IMR-90 (cell line): ENCODE measurements around the gene CD151. TPM values are rescaled to one million over a fixed set of nuclear protein-coding genes. Genes with fewer than 3 reads are reported as not detected.
A peak's percentile ranks its signal among the peaks of the same experiment; 100 is the strongest.

ENCODE experiments used
- ATAC-seq: fragments of 200-7000 bp; cut with Tn5 transposase; 2 replicates; pipeline ENCODE4 v1.9.1; 2020; ENCODE audit warnings: low read depth, mild to moderate bottlenecking, moderate library complexity
- BruUV-seq: library from RNA; stranded (reverse); fragments of 400-500 nt; replicated peaks from 2 replicates; lab custom pipeline; 2021; lab: Mats Ljungman, UMichigan
- CTCF ChIA-PET: fragments of 300-600 bp; formaldehyde crosslinking; extraction: SDS; loops from one replicate; lab custom pipeline; 2021; ENCODE audit warnings: antibody characterized with exemption; lab: Yijun Ruan, JAX
- POLR2A ChIA-PET: fragments of 300-600 bp; sonication (Branson Sonifier 250); formaldehyde crosslinking; loops from one replicate; lab custom pipeline; 2022; ENCODE audit warnings: antibody characterized with exemption; ENCODE audit not compliant: unreplicated experiment; lab: Charles Lee
- DNase-seq: peaks from one replicate; pipeline ENCODE4 v3.0.0; 2013
- H2AFZ ChIP-seq: replicated peaks from 2 replicates; pipeline ENCODE3; 2013; ENCODE audit warnings: low read length, mild to moderate bottlenecking; ENCODE audit not compliant: poor library complexity
- H2AK5ac ChIP-seq: 2 replicates; pipeline ENCODE4 v1.6.1; 2013; ENCODE audit warnings: low read depth, low read length, inconsistent platforms
- H2AK9ac ChIP-seq: replicated peaks from 2 replicates; pipeline ENCODE3; 2013; ENCODE audit warnings: mild to moderate bottlenecking, low read depth, low read length, moderate library complexity; ENCODE audit not compliant: poor library complexity
- H2BK120ac ChIP-seq: 2 replicates; pipeline ENCODE4 v1.6.1; 2013; ENCODE audit warnings: low read depth, low read length, inconsistent platforms
- H2BK15ac ChIP-seq: 3 replicates; pipeline ENCODE4 v1.6.1; 2013; ENCODE audit warnings: low read depth, low read length, inconsistent platforms
- H2BK20ac ChIP-seq: 2 replicates; pipeline ENCODE4 v1.6.1; 2013; ENCODE audit warnings: low read depth, mild to moderate bottlenecking, inconsistent platforms, low read length, moderate library complexity
- H2BK5ac ChIP-seq: 2 replicates; pipeline ENCODE4 v1.6.1; 2013; ENCODE audit warnings: mild to moderate bottlenecking, low read depth, low read length, inconsistent platforms; ENCODE audit not compliant: poor library complexity, severe bottlenecking
- H3K14ac ChIP-seq: replicated peaks from 2 replicates; pipeline ENCODE4 v1.6.1; 2013; ENCODE audit warnings: low read depth, low read length, inconsistent platforms
- H3K18ac ChIP-seq: 2 replicates; pipeline ENCODE4 v1.6.1; 2013; ENCODE audit warnings: low read depth, low read length, control low read depth
- H3K23ac ChIP-seq: 2 replicates; pipeline ENCODE4 v1.6.1; 2013; ENCODE audit warnings: low read depth, low read length, inconsistent platforms
- H3K27ac ChIP-seq: 2 replicates; pipeline ENCODE4 v1.5.1; 2013; ENCODE audit warnings: mild to moderate bottlenecking, control low read depth, low read length; ENCODE audit not compliant: insufficient read depth
- H3K27me3 ChIP-seq: 2 replicates; pipeline ENCODE4 v1.6.1; 2013; ENCODE audit warnings: low read length; ENCODE audit not compliant: control insufficient read depth, insufficient read depth
- H3K36me3 ChIP-seq: 2 replicates; pipeline ENCODE4 v1.6.1; 2013; ENCODE audit warnings: low read length, mixed read lengths; ENCODE audit not compliant: control insufficient read depth, insufficient read depth
- H3K4ac ChIP-seq: 2 replicates; pipeline ENCODE4 v1.6.1; 2013; ENCODE audit warnings: low read depth, low read length, inconsistent platforms
- H3K4me1 ChIP-seq: 2 replicates; pipeline ENCODE4 v1.6.1; 2013; ENCODE audit warnings: low read length, mixed read lengths; ENCODE audit not compliant: control insufficient read depth, insufficient read depth
- H3K4me2 ChIP-seq: 2 replicates; pipeline ENCODE4 v1.6.1; 2013; ENCODE audit warnings: low read depth, mild to moderate bottlenecking, control low read depth, low read length, moderate library complexity
- H3K4me3 ChIP-seq: 2 replicates; pipeline ENCODE4 v1.5.1; 2013; ENCODE audit warnings: low read depth, mild to moderate bottlenecking, control low read depth, low read length, moderate library complexity; ENCODE audit not compliant: insufficient read depth
- H3K56ac ChIP-seq: 2 replicates; pipeline ENCODE4 v1.6.1; 2013; ENCODE audit warnings: low read length, inconsistent platforms; ENCODE audit not compliant: insufficient read depth; ENCODE audit errors: extremely low read depth
- H3K79me1 ChIP-seq, 2 experiments: 2 replicates each; pipeline ENCODE4 v1.6.1; 2013; ENCODE audit warnings: low read length in 2 of 2, inconsistent platforms in 1 of 2, low read depth in 1 of 2
- H3K9ac ChIP-seq: 2 replicates; pipeline ENCODE4 v1.6.1; 2013; ENCODE audit warnings: low read depth, low read length, control low read depth
- H3K9me1 ChIP-seq: 2 replicates; pipeline ENCODE4 v1.6.1; 2013; ENCODE audit warnings: low read length, inconsistent platforms; ENCODE audit not compliant: insufficient read depth
- H3K9me3 ChIP-seq: 2 replicates; pipeline ENCODE4 v1.6.1; 2013; ENCODE audit warnings: low read length; ENCODE audit not compliant: control insufficient read depth, insufficient read depth
- H4K20me1 ChIP-seq: 2 replicates; pipeline ENCODE4 v1.6.1; 2013; ENCODE audit warnings: low read length, inconsistent platforms; ENCODE audit not compliant: insufficient read depth
- H4K5ac ChIP-seq: 2 replicates; pipeline ENCODE4 v1.6.1; 2013; ENCODE audit warnings: mild to moderate bottlenecking, low read depth, low read length, control low read depth
- H4K8ac ChIP-seq, 2 experiments: 2 replicates each; pipeline ENCODE4 v1.6.1; 2013; ENCODE audit warnings: low read depth in 2 of 2, low read length in 2 of 2, control low read depth in 1 of 2, inconsistent platforms in 1 of 2
- H4K91ac ChIP-seq: 2 replicates; pipeline ENCODE4 v1.6.1; 2013; ENCODE audit warnings: low read depth, low read length, inconsistent platforms; ENCODE audit not compliant: insufficient read depth
- CHD1 ChIP-seq: IDR thresholded peaks from 2 replicates; pipeline ENCODE4 v1.6.1; 2012; ENCODE audit warnings: low read depth, low read length, improper control_type of control experiment
- FOS ChIP-seq: fragments of 150-350 bp; IDR thresholded peaks from 2 replicates; pipeline ENCODE4 v1.6.1; 2016; ENCODE audit warnings: low read depth, low read length
- MAZ ChIP-seq: IDR thresholded peaks from 2 replicates; pipeline ENCODE4 v1.6.1; 2012; ENCODE audit warnings: low read depth, mild to moderate bottlenecking, low read length, improper control_type of control experiment, moderate library complexity, borderline replicate concordance
- MXI1 ChIP-seq: IDR thresholded peaks from 2 replicates; pipeline ENCODE4 v1.6.1; 2012; ENCODE audit warnings: low read depth, mild to moderate bottlenecking, low read length, moderate library complexity, borderline replicate concordance
- NFE2L2 ChIP-seq: fragments of 150-350 bp; IDR thresholded peaks from 2 replicates; pipeline ENCODE4 v1.6.1; 2016; ENCODE audit warnings: low read depth, mild to moderate bottlenecking, low read length
- POLR2A ChIP-seq: IDR thresholded peaks from 2 replicates; pipeline ENCODE4 v1.6.1; 2012; ENCODE audit warnings: mild to moderate bottlenecking, low read depth, low read length
- RAD21 ChIP-seq: IDR thresholded peaks from 2 replicates; pipeline ENCODE4 v1.6.1; 2012; ENCODE audit warnings: low read length, improper control_type of control experiment
- WGBS, 2 experiments: methylation state at CpG; one replicate each; pipeline versions ENCODE4 v1.1.5 to v1.1.7; 2013; ENCODE audit warnings: missing lambda C conversion rate in 2 of 2; ENCODE audit not compliant: insufficient read length in 1 of 2; ENCODE audit errors: extremely low coverage in 2 of 2; 5-methylcytosine and 5-hydroxymethylcytosine counted together
- dilution Hi-C: fragments of 300-500 bp; cut with HindIII; formaldehyde crosslinking; loops from one replicate; pipeline ENCODE4 v1.14.3; 2018; ENCODE audit warnings: low sequenced_read_pairs; ENCODE audit not compliant: unreplicated experiment
- in situ Hi-C: fragments of 300-500 bp; cut with MboI; formaldehyde crosslinking; loops from 3 replicates; pipeline ENCODE4 v1.14.3; 2019; ENCODE audit warnings: low sequenced_read_pairs, inconsistent platforms, mixed read lengths
- intact Hi-C: fragments of 100-400 bp; cut with micrococcal nuclease; formaldehyde crosslinking; loops from 2 replicates; pipeline ENCODE4 v1.10.0; 2022
- polyA plus RNA-seq, 3 experiments: library from polyadenylated mRNA; depleted of rRNA; stranded (reverse); fragments of >200 nt; gene quantifications; 2 replicates each; pipeline ENCODE4 v1.2.3, GENCODE V29; 2012; ENCODE audit warnings: low replicate concordance in 1 of 3
- total RNA-seq: library from RNA; depleted of rRNA; stranded (reverse); fragments of >200 nt; gene quantifications from 2 replicates; pipeline ENCODE4 v1.2.3, GENCODE V29; 2012

The CD151 gene
- total and polyA plus RNA-seq, 2 of the 4 experiments (the other 2 are of a cell fraction) = 1,150 to 1,267 TPM

GRCh38 chr11:819129-819931, 13.4 kb upstream of the CD151 start (continued):
- peak; percentile 91; the same call in 1 of the 2 replicates for TF ChIP-seq MXI1
- no peak for TF ChIP-seq CHD1
- TF ChIP-seq FOS = no peak

- H3K23ac ChIP-seq = 0 out of 2 replicates have a peak overlapping the region, but pooled peaks have one; percentile 48
- peak overlapping the region; percentile 29; the same call in 1 of the 2 replicates for H3K14ac ChIP-seq
- H4K20me1 ChIP-seq = peaks cover 29% of the 10 kb centered on the region
- peak overlapping the region; percentile 73 for H2BK5ac ChIP-seq
- H2BK15ac ChIP-seq = no peak overlapping the region
- no TSS peak for BruUV-seq
- in situ Hi-C loops (no loop called here), dilution Hi-C loops (no loop called here), intact Hi-C loops (no loop called here)
- peak overlapping the region; percentile 67; the same call in 1 of the 2 replicates for H3K27ac ChIP-seq
- H3K4me1 ChIP-seq = peaks cover 21% of the 10 kb centered on the region
- H2AK9ac ChIP-seq = peak overlapping the region; percentile 94
- DNase-seq = peak; percentile 59
- no peak overlapping the region for H4K8ac ChIP-seq
- H3K36me3 ChIP-seq = peaks cover 24% of the 10 kb centered on the region
- H2BK120ac ChIP-seq = no peak overlapping the region
- no peak overlapping the region for H4K91ac ChIP-seq
- H2AFZ ChIP-seq = peak overlapping the region; percentile 89
- H3K56ac ChIP-seq = no peak overlapping the region
- WGBS, 2 experiments = 3% methylated on average over 37 of the region's 47 CpGs; no CpG with 5 or more reads in 1 of the 2 experiments
- H3K9me1 ChIP-seq = peaks cover 13% of the 10 kb centered on the region
- H3K9me3 ChIP-seq = no peaks in the 10 kb centered on the region
- ChIA-PET CTCF (no interaction called here), POLR2A (interaction anchor here (1.2 to 1.8 kb wide), 4 partner anchors 11 to 16 kb away, joined by 4 to 8 read pairs (median 4); partner anchors contain the start of genes PIDD1 and RPLP2)
- no peak overlapping the region for H3K4ac ChIP-seq
- H3K27me3 ChIP-seq = no peaks in the 10 kb centered on the region
- peak overlapping the region; percentile 87 for H3K4me3 ChIP-seq
- H3K18ac ChIP-seq = no peak overlapping the region
- H4K5ac ChIP-seq = no peak overlapping the region
- peak overlapping the region; percentile 70; the same call in 1 of the 2 replicates for H2AK5ac ChIP-seq
- TF ChIP-seq CHD1 (no peak), NFE2L2 (no peak), POLR2A (no peak), RAD21 (no peak), MAZ (no peak), FOS (no peak)
- H3K9ac ChIP-seq = peak overlapping the region; percentile 66
- H3K4me2 ChIP-seq = peak overlapping the region; percentile 99
- no peak overlapping the region for H2BK20ac ChIP-seq
- ATAC-seq = peak; percentile 53
- H3K79me1 ChIP-seq = peaks cover 19 to 29% of the 10 kb centered on the region in 2 experiments
These were observed 12.7 kb upstream of the CD151 start for GRCh38 chr11:819943-820649.
